Stimulated activated CD8-positive, alpha-beta memory T cell treated with anti-CD3 and anti-CD28 coated beads, Interleukin-12 subunit alpha, Interleukin-12 subunit beta, amount 100 ng/mL, for 24 hours (primary cell): ENCODE measurements around the gene C18orf32.
"Not testable (repeated sequence)": the region's sequence is repeated elsewhere in the genome, so short reads cannot be mapped to it uniquely, and the experiment has no call there.

Experiments
- DNase-seq: peaks from one replicate; pipeline ENCODE4 v3.0.0-alpha.2; 2020; ENCODE audit errors: extremely low read depth

The C18orf32 gene

DNA sequence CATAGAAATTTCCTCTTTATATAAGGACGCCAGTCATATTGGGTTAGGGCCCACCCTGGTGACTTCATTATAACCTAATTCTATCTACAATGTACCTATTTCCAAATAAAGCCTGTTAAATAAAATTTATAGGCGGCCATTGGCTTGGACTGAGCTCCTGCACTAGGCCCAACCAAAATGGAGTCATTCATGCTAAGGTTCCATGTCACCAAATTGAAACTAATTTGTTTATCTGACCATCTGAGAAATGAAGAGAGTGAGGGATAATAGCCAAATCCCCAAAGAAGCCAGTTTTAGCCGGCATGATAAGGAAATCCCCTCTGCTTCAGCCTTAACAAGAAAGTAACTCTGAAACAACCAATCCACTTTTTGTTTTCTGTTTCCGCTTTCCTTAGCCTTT lies 19.4 kb downstream of the C18orf32 start:
- no peak for DNase-seq

DNA sequence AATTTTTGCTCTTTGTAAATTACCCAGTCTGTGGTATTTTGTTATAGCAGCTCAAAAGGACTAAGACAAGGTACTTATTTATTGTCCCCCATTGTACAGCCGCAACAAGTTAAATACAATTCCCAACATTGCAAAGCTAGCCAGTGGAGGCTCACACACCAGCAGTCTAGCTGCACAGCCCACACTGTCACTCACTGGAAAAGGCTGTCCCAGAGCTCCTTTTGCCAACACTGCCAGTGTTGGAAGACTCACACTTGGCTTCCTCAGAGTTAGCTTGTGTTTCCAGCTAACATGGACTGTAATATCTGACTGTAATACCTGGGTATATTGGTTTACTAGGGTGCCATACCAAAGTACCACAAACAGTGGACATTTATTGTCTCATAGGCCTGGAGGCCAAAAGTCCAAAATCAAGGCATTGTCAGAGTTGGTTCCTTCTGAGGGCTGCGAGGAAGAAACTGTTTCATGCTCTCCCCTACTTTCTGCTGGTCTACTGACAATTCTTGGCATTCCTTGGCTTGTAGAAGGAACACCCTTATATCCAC lies 19.9 kb downstream of the C18orf32 start:
- DNase-seq: no peak

DNA sequence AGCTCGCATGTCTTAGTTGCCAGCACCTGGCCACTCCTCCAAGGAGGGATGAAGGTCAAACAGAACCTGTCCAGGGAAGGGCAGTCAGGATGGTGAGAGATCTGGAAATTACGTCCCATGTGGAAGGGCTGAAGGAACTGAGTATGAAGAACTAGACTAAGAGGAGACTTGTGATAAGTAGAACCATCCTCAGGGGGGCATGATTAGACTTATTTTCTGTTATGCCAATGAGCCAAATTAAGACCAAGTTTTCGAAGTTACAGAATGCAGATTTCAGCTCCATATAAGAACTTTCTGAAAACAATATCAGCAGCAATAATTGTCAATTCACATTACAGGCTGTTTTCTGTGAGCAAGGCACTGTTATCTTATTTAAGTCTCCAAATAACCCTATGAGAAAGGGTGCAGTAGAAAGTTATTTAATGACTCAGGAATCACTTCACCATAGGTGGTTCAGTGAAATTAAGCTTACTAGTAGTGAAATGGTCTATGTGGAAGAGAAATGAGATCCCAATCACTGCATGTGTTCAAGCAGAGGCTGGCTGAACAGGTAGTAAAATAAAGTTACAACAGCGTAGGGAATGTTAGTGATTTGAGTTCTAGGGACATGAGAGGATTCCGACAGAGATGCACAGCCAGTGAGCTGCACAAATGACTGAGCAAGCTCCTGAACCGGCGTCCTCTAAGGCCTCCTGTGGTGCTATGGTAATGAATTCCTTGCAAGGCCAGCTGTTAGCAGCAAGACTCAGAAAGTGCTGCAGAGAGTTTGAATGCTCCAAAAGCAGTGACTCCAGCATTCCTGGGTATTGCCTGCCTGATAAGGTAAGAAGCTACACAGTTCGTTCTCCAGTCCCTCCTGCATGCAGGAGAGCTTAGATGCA lies 22.1 kb downstream of the C18orf32 start:
- no peak for DNase-seq

DNA sequence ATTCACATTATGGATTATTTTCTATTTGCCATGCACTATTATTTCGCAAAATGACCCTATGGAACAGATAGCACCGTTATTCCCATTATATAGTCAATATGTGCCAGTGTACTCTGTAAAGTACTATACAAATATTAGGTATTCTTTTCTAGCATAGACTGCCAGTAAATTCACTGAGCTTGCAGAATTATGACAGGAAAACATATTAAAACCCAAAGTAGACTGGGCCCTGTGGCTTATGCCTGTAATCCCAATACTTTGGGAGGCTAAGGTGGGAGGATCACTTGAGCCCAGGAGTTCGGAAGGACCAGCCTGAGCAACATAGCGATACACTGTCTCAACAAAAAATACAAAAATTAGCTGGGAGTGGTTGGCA lies 25.4 kb downstream of the C18orf32 start:
- no peak for DNase-seq

DNA sequence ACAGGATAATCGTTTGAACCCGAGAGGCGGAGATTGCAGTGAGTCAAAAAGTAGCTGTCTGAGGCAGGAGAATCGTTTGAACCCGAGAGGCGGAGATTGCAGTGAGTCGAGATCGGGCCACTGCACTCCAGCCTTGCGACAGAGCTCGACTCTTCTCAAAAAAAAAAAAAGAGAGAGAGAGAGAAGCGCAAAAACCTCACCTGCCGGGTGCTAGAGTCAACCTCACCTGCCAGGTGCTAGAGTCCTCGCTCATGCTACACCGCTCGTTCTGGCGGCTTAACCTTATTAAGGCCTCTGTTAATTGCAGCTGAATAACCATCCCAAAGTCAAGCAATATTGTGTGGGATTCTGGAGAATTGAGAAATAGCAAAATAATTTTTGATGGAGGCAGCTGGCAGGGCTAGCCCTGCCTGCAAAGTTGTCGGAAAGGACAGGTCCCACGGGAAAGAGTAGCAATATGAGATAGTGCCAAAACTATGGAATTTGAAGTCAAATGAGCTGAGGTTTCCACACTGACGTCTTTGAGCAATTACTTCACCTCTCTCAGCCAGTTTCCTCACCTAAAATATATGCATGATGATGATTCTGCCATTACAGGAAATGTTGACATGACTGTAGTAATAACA lies 25.9 kb downstream of the C18orf32 start:
- no peak for DNase-seq

GRCh38 chr18:49459404-49460171 lies 27.4 kb downstream of the C18orf32 start:
- no peak for DNase-seq

DNA sequence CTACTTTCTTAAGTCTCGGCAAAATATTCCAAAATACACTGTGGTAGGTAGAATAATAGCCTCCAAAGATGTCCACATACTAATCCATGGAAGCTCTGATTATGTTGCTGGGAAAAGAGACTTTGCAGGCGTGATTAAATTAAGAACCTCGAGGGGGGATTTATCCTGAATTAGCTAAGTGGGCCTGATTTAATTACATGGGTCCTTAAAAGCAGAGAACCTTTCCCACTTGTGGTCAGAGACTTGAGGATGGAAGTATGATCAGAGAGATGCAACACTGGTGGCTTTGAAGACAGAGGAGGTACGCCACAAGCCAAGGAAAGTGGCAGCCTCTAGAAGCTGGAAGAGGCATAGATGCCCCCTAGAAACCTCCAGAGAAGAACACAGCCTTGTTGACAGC lies 29.4 kb downstream of the C18orf32 start:
- DNase-seq: no peak

GRCh38 chr18:49456794-49457193 lies 30.2 kb downstream of the C18orf32 start:
- no peak for DNase-seq

DNA sequence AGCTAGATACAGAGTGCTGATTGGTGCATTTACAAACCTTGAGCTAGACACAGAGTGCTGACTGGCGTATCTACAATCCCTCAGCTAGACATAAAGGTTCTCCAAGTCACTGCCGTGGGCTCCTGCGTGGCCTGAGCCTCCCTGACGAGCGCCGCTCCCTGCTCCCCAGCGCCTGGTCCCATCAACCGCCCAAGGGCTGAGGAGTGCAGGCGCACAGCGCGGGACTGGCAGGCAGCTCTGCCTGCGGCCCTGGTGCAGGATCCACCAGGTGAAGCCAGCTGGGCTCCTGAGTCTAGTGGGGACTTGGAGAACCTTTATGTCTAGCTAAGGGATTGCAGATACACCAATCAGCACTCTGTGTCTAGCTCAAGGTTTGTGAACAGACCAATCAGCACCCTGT lies 34.5 kb downstream of the C18orf32 start:
- not testable (repeated sequence) for DNase-seq

GRCh38 chr18:49447810-49448745 lies 39.0 kb downstream of the C18orf32 start:
- DNase-seq: no peak

DNA sequence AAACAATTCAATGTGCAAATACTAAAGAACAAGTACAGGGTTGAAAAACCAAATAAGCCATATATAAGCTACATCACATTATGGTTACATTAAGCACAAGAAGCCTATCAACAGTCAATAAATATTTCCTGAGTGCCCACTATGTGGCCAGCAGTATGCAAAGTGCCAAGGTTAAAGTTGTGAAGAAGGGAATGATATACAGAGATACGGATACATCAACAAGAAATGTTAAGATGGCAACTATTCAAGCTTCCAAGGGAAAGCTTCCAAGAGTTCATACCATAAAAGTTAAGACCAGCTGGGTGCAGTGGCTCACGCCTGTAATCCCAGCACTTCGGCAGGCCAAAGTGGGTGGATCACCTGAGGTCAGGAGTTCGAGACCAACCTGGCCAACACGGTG lies 40.6 kb downstream of the C18orf32 start:
- no peak for DNase-seq

GRCh38 chr18:49444581-49444980 lies 42.5 kb downstream of the C18orf32 start:
- no peak for DNase-seq

DNA sequence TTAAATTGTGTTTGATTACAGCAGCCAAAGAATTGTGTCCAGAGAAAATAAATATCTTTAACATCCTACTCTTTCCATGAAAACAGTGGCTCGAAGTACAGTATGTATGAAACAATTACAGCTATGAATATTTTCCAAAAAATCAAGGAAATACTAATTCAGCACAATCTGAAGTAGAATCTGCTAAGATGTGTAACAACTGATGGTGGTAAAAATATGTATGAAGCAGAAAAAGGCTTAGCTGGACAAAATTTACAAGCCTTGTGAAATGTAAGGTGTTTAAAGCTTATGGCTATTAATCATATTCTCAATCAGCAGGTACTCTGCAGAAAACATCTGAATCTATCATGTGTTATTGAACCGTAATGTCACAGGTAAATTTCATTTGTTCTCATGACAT lies 43.2 kb downstream of the C18orf32 start:
- DNase-seq: no peak

DNA sequence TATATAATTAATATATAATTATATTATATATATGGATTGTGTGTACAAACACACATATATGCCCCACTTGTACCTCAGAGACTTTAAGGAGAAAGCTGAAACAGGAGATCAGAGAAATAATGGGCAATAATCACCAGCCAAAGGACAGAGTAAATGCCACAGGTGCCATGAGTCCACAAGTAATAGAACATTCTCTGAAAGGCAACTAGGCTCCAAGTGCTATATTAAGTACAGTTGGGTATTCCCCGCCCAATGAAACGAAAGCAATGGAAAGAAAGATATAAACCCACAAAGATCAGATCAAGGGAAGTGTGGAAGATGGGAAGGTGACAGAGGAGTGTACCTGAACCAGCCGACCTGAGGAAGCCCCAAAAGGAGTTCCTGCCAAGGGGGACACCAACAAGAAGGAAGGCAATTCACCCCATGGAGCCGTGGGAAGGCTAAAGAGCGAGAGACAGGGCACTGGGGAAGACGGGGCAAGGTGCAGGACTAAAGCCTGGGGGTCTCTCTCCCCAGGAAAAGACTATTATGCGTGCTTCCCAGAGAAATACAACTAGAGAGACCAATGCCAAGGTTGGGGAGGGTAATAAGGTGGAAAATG lies 45.6 kb downstream of the C18orf32 start:
- no peak for DNase-seq

- DNase-seq: no peak
Measured at GRCh38 chr18:49435170-49435569, 51.9 kb downstream of the C18orf32 start.

DNA sequence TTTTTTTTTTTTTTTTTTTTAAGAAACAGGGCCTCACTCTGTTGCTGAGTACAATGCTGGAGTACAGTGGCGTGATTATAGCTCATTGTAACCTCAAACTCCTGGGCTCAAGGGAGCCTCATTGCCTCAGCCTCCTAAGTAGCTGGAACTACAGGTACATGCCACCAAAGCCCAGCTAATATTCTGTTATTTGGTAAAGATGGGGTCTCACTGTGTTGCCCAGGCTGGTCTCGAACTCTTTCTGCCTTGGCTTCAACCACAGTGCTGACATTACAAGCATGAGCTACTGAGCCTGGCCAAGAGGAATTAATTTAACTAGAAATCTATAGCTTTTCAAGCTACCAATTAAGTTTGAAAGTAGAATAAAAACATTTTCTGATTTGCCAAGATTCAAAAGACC lies 54.4 kb downstream of the C18orf32 start:
- no peak for DNase-seq

DNA sequence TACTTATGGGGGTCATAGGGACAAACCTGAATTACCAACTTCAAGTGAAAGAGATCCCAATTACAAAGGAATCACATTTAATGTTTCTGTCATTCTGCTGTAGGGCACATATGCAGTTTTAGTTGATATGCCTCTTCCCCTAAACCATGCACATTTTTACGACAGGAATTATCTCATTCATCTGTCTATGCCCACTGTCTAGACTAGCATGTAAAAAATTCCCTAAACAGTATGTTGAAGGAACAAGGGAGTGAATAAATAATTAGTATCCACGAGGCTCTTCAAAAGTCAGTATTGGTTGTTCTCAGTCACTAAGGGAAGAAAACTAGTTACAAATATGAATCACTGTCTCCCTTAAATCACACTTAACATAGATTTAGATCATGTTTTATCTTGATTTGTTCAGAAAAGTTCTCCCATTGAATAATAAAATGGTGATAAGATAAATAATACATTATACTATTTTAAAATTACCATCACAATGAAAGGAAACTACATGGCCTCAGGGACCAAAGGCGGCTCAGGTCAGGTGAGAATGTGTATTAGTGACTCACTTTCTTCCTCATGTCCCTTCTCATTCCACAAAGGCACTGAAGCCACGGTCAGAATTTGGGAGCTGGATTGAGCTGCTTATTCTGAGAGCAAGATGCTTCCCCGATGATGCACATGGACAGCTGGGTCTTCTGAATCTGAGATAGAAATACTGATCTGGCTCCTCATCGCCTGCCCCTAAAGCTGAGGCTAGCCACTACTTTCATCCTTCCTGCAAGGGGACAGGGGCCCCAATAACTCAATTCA lies 55.7 kb downstream of the C18orf32 start:
- DNase-seq: no peak
